Gastroesophageal sphincter (tissue), 4 donors: ENCODE data around the gene SLC16A9. TPM values are rescaled to one million over a fixed set of nuclear protein-coding genes. Genes with fewer than 3 reads are reported as not detected.

ENCODE experiments used
- ATAC-seq: fragments of 150-250 bp; one replicate; pipeline ENCODE4 v1.9.1; 2016; ENCODE audit warnings: mild to moderate bottlenecking, moderate library complexity
- H3K27ac ChIP-seq, 4 donors: fragments of 200-600 bp; sonication (generic) in 3 of 4; 1 replicate in 3 of 4; 2 replicates in 1 of 4; pipeline ENCODE4 v1.5.1; 2016 to 2019
- H3K27me3 ChIP-seq: fragments of 200-600 bp; sonication (generic); one replicate; pipeline ENCODE4 v1.5.1; 2019
- H3K36me3 ChIP-seq, 2 donors: fragments of 200-600 bp; sonication (generic); one replicate each; pipeline ENCODE4 v1.5.1; 2019; ENCODE audit warnings: control low read depth in 1 of 2
- H3K4me1 ChIP-seq, 3 donors: fragments of 200-600 bp; sonication (generic); 1 replicate in 2 of 3; 2 replicates in 1 of 3; pipeline ENCODE4 v1.5.1; 2016 to 2019; ENCODE audit warnings: control low read depth in 2 of 3
- H3K4me3 ChIP-seq, 2 donors: fragments of 200-600 bp; sonication (generic); one replicate each; pipeline ENCODE4 v1.5.1; 2019; ENCODE audit warnings: mild to moderate bottlenecking in 1 of 2, moderate library complexity in 1 of 2
- H3K9me3 ChIP-seq, 3 donors: fragments of 200-600 bp; sonication (generic); one replicate each; pipeline ENCODE4 v1.5.1; 2017 to 2019; ENCODE audit warnings: control low read depth in 2 of 3
- CTCF ChIP-seq, 4 experiments: fragments of 200-600 bp in 2 of 4; fragments of 450-650 bp in 2 of 4; sonication (generic) in 1 of 4; IDR thresholded peaks; one replicate each; pipeline ENCODE4 v1.5.1; 2017 to 2019; ENCODE audit warnings: antibody characterized with exemption in 4 of 4, mild to moderate bottlenecking in 2 of 4, moderate library complexity in 2 of 4
- EP300 ChIP-seq: sonication (generic); formaldehyde crosslinking; IDR thresholded peaks from one replicate; pipeline ENCODE4 v1.6.1; 2017; ENCODE audit warnings: antibody characterized with exemption, mild to moderate bottlenecking
- POLR2A ChIP-seq, 2 donors: fragments of 450-650 bp; IDR thresholded peaks; one replicate each; pipeline ENCODE4 v1.6.1; 2017; ENCODE audit warnings: antibody characterized with exemption in 2 of 2, mild to moderate bottlenecking in 2 of 2, moderate library complexity in 1 of 2
- POLR2AphosphoS5 ChIP-seq: sonication (generic); formaldehyde crosslinking; IDR thresholded peaks from one replicate; pipeline ENCODE4 v1.6.1; 2017; ENCODE audit warnings: antibody characterized with exemption
- WGBS, 2 donors: methylation state at CpG; one replicate each; pipeline ENCODE4 v1.1.5; 2018; ENCODE audit warnings: low coverage in 1 of 2; 5-methylcytosine and 5-hydroxymethylcytosine counted together
- total RNA-seq, 4 donors: library from RNA; depleted of rRNA; stranded (reverse); fragments of >200 nt; gene quantifications; one replicate each; pipeline ENCODE4 v1.1.0, GENCODE V29; 2016

SLC16A9 gene
- total RNA-seq, 4 donors from 2014 or later, result 0.54 to 2.2 (median 1.2) TPM

- WGBS, 2 donors, result 60 to 80% methylated on average over 1 of the region's 1 CpG
- no peak for TF ChIP-seq CTCF (IDR thresholded peaks at IDR 0.05)
- no peak for TF ChIP-seq POLR2A (IDR thresholded peaks at IDR 0.05)
- TF ChIP-seq EP300, result no peak
- no peak for TF ChIP-seq POLR2AphosphoS5
- ATAC-seq, result no peak
Measured at GRCh38 chr10:59606551-59606961, 103.1 kb downstream of the SLC16A9 start.

GRCh38 chr10:59601985-59602384 lies 107.7 kb downstream of the SLC16A9 start:
- no peaks in the 10 kb centered on the region for H3K9me3 ChIP-seq
- H3K36me3 ChIP-seq, result no peaks in the 10 kb centered on the region
- TF ChIP-seq POLR2AphosphoS5 (no peak), POLR2A (IDR thresholded peaks at IDR 0.05) (no peak), CTCF (IDR thresholded peaks at IDR 0.05) (no peak), EP300 (no peak)
- H3K4me3 ChIP-seq, result no peak overlapping the region
- H3K27ac ChIP-seq, result no peak overlapping the region
- ATAC-seq, result no peak
- WGBS, 2 donors, result 100% methylated on average over 1 of the region's 3 CpGs
- no peaks in the 10 kb centered on the region for H3K27me3 ChIP-seq
- no peaks in the 10 kb centered on the region for H3K4me1 ChIP-seq

More at GRCh38 chr10:59606551-59606961, 103.1 kb downstream of the SLC16A9 start:
- Histone ChIP-seq H3K4me1 (no peaks in the 10 kb centered on the region), H3K27me3 (no peaks in the 10 kb centered on the region), H3K27ac (no peak overlapping the region), H3K36me3 (no peaks in the 10 kb centered on the region), H3K4me3 (no peak overlapping the region), H3K9me3 (no peaks in the 10 kb centered on the region)

Other genes with a start within 250 kb of the SLC16A9 start
- not detected for gene MRLN, start 43.6 kb upstream of the SLC16A9 start, total RNA-seq
- gene CCDC6, start 196.7 kb upstream of the SLC16A9 start, total RNA-seq, result 10 to 100 TPM; 30.8 to 66.0 (median 53.4) TPM